OCI-LY7 (cell line): ENCODE results near the gene BAK1. TPM values are rescaled to one million over a fixed set of nuclear protein-coding genes. Genes with fewer than 3 reads are reported as not detected.

ENCODE experiments used
- BruUV-seq: library from RNA; stranded (reverse); fragments of 400-500 nt; replicated peaks from 2 replicates; lab custom pipeline; 2021; lab: Mats Ljungman, UMichigan
- CTCF ChIA-PET: fragments of 300-600 bp; sonication (Branson Sonifier 250); formaldehyde crosslinking; loops from one replicate; lab custom pipeline; 2022; ENCODE audit warnings: antibody characterized with exemption; ENCODE audit not compliant: unreplicated experiment; lab: Charles Lee
- POLR2A ChIA-PET: fragments of 300-600 bp; sonication (Branson Sonifier 250); formaldehyde crosslinking; loops from one replicate; lab custom pipeline; 2022; ENCODE audit warnings: antibody characterized with exemption; lab: Charles Lee
- DNase-seq: peaks from one replicate; pipeline ENCODE4 v3.0.0-alpha.2; 2015; ENCODE audit warnings: low spot score
- H2AFZ ChIP-seq: fragments of 200-600 bp; sonication (generic), shearing (Covaris generic); 2 replicates; pipeline ENCODE4 v1.6.1; 2014; ENCODE audit warnings: mild to moderate bottlenecking, antibody characterized with exemption, low read length, moderate library complexity
- H3K27ac ChIP-seq: fragments of 200-600 bp; sonication (generic); 2 replicates; pipeline ENCODE4 v1.5.1; 2014; ENCODE audit warnings: mixed run types, low read depth, mild to moderate bottlenecking, moderate library complexity, low read length, inconsistent platforms; ENCODE audit not compliant: poor library complexity, severe bottlenecking
- H3K36me3 ChIP-seq: fragments of 200-600 bp; sonication (generic); 2 replicates; pipeline ENCODE4 v1.6.1; 2014; ENCODE audit warnings: mild to moderate bottlenecking, antibody characterized with exemption, low read length, moderate library complexity, mixed read lengths; ENCODE audit not compliant: insufficient read depth
- H3K4me1 ChIP-seq: fragments of 200-600 bp; sonication (generic); 2 replicates; pipeline ENCODE4 v1.5.1; 2014; ENCODE audit warnings: mild to moderate bottlenecking, low read length; ENCODE audit not compliant: insufficient read depth, poor library complexity, severe bottlenecking
- H3K4me2 ChIP-seq: fragments of 200-600 bp; sonication (generic); 2 replicates; pipeline ENCODE4 v1.6.1; 2014; ENCODE audit warnings: mild to moderate bottlenecking, low read length
- H3K4me3 ChIP-seq: fragments of 200-600 bp; sonication (generic); 2 replicates; pipeline ENCODE4 v1.5.1; 2014; ENCODE audit warnings: mild to moderate bottlenecking, low read depth, low read length; ENCODE audit not compliant: poor library complexity, severe bottlenecking
- H3K79me2 ChIP-seq: fragments of 200-600 bp; sonication (generic); 2 replicates; pipeline ENCODE4 v1.6.1; 2016; ENCODE audit warnings: low read depth, mild to moderate bottlenecking, low read length, moderate library complexity, mixed read lengths; ENCODE audit not compliant: insufficient read depth
- H3K9me2 ChIP-seq: fragments of 200-600 bp; sonication (generic); 2 replicates; pipeline ENCODE4 v1.6.1; 2016; ENCODE audit warnings: mild to moderate bottlenecking, low read length, mixed read lengths; ENCODE audit not compliant: insufficient read depth
- H3K9me3 ChIP-seq: fragments of 200-600 bp; sonication (generic); 2 replicates; pipeline ENCODE4 v1.6.1; 2014; ENCODE audit warnings: mild to moderate bottlenecking, mixed run types, low read length, mixed read lengths
- H4K20me1 ChIP-seq: fragments of 200-600 bp; sonication (generic); 2 replicates; pipeline ENCODE4 v1.6.1; 2014; ENCODE audit warnings: mild to moderate bottlenecking, antibody characterized with exemption, low read length, moderate library complexity, mixed read lengths; ENCODE audit not compliant: insufficient read depth
- EZH2phosphoT487 ChIP-seq: fragments of 200-600 bp; sonication (generic); IDR thresholded peaks from 2 replicates; pipeline ENCODE4 v1.6.1; 2018; ENCODE audit warnings: low read depth, borderline replicate concordance, mild to moderate bottlenecking, mixed run types, antibody characterized with exemption, low read length, moderate library complexity, mixed read lengths
- intact Hi-C: fragments of 100-400 bp; cut with micrococcal nuclease; formaldehyde crosslinking; loops from one replicate; pipeline ENCODE4 v1.10.0; 2022; ENCODE audit not compliant: unreplicated experiment
- total RNA-seq, 2 experiments: library from RNA; depleted of rRNA in 1 of 2; stranded (reverse); fragments of >200 nt in 1 of 2; shearing (Covaris generic) in 1 of 2; gene quantifications; 2 replicates each; pipeline ENCODE4 v1.2.3, GENCODE V29; 2014 to 2022
- TF ChIP-seq, protein P1 (sequence below): fragments of 200-600 bp; sonication (generic); conservative IDR thresholded peaks from 2 replicates; pipeline ENCODE4 v1.5.1; 2014; ENCODE audit warnings: mild to moderate bottlenecking, antibody characterized with exemption, low read length, moderate library complexity, mixed read lengths

Gene BAK1
- total RNA-seq, 2 experiments from 2014 or later = 13.9 to 33.8 TPM

DNA sequence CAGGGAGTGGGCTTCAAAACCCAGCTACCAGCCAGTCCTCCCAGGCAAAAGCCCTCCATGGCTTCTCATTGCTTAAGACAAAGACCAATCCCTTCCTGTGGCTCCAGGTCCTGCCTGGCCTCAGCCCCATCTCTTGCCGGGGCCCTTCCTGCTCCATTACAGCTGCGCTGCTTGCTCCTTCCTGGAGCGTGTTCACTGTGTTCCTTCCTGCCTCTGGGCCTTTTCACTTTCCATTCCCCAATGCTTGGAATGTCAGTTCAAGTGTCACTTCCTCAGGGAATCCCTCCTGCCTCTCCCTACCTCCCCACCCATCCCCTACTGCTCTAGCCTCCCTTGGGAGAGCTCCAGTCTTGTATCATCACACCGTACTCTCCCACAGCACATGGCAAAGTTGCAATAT is 30.0 kb upstream of the BAK1 start:
- ChIA-PET CTCF (interaction anchor here (0.8 kb wide), 1 partner anchor 20 kb away, joined by 3 read pairs; no protein-coding TSS in a partner anchor), POLR2A (no interaction called here)
- no peaks in the 10 kb centered on the region for H3K9me2 ChIP-seq
- TF ChIP-seq, protein P1, sequence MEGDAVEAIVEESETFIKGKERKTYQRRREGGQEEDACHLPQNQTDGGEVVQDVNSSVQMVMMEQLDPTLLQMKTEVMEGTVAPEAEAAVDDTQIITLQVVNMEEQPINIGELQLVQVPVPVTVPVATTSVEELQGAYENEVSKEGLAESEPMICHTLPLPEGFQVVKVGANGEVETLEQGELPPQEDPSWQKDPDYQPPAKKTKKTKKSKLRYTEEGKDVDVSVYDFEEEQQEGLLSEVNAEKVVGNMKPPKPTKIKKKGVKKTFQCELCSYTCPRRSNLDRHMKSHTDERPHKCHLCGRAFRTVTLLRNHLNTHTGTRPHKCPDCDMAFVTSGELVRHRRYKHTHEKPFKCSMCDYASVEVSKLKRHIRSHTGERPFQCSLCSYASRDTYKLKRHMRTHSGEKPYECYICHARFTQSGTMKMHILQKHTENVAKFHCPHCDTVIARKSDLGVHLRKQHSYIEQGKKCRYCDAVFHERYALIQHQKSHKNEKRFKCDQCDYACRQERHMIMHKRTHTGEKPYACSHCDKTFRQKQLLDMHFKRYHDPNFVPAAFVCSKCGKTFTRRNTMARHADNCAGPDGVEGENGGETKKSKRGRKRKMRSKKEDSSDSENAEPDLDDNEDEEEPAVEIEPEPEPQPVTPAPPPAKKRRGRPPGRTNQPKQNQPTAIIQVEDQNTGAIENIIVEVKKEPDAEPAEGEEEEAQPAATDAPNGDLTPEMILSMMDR = no peak
- TF ChIP-seq EZH2phosphoT487 = no peak
- H3K36me3 ChIP-seq = no peaks in the 10 kb centered on the region
- no peak overlapping the region for H3K4me3 ChIP-seq
- BruUV-seq = no TSS peak
- H3K79me2 ChIP-seq = no peaks in the 10 kb centered on the region
- H4K20me1 ChIP-seq = no peaks in the 10 kb centered on the region
- H3K9me3 ChIP-seq = no peaks in the 10 kb centered on the region
- DNase-seq = no peak
- intact Hi-C loops = no loop called here
- H2AFZ ChIP-seq = peak overlapping the region; percentile 40; the same call in 1 of the 2 replicates
- peak overlapping the region; percentile 13 for H3K27ac ChIP-seq
- peaks cover 20% of the 10 kb centered on the region for H3K4me1 ChIP-seq
- H3K4me2 ChIP-seq = peak overlapping the region; percentile 55

DNA sequence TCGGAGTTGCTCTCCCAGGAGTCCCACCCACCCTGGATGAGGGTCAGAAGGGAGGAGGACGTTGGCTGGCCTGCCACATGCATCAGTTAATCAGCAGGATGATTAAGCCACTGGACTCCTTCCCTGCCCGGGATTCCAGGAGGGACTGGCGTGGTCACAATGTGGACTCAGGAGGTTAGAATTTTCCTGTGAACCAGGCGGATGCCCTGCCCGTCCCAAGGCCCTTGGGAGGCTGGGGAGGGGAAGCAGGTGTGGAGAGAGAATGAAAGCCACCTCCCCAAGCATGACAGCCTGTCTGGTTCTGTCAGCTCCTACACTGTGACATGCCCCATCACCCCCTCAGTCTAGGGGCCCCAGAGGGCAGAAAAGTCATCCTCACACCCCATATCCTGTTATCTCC is 29.5 kb upstream of the BAK1 start:
- BruUV-seq = no TSS peak
- Histone ChIP-seq H4K20me1 (no peaks in the 10 kb centered on the region), H3K4me3 (no peak overlapping the region), H3K27ac (peak overlapping the region; percentile 13), H3K9me2 (no peaks in the 10 kb centered on the region), H3K4me1 (peaks cover 20% of the 10 kb centered on the region), H3K9me3 (no peaks in the 10 kb centered on the region), H2AFZ (peak overlapping the region; percentile 40; the same call in 1 of the 2 replicates), H3K79me2 (no peaks in the 10 kb centered on the region), H3K4me2 (peak overlapping the region; percentile 55), H3K36me3 (no peaks in the 10 kb centered on the region)
- POLR2A ChIA-PET = no interaction called here
- intact Hi-C loops = no loop called here
- TF ChIP-seq EZH2phosphoT487 = no peak
- TF ChIP-seq, protein P1 = no peak
- peak; percentile 41 for DNase-seq
- CTCF ChIA-PET = interaction anchor here (0.5 to 0.8 kb wide), 2 partner anchors 20 to 33 kb away, joined by 3 read pairs; no protein-coding TSS in a partner anchor

DNA sequence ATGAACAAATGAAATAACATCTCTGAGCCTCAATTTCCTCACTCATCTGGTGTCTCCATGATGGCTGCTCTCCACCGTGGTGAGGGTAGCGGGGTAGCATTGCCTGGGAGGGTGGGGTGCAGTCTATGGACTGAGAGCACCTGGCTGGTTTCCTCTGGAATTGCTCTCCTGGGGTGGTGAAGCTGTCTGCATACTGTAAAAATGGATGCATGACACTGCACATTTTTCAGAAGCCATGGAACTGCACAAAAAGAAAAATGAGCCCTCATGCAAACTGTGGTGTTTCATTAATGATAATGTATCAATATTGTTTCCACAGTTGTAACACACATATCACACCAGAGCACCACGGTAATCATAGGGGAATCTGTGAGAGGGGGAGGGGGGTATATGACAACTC is 28.9 kb upstream of the BAK1 start:
- Histone ChIP-seq H3K9me3 (no peaks in the 10 kb centered on the region), H3K79me2 (no peaks in the 10 kb centered on the region), H3K27ac (no peak overlapping the region), H3K4me1 (peaks cover 20% of the 10 kb centered on the region), H3K4me3 (no peak overlapping the region), H4K20me1 (no peaks in the 10 kb centered on the region), H2AFZ (peak overlapping the region; percentile 40; the same call in 1 of the 2 replicates), H3K36me3 (no peaks in the 10 kb centered on the region), H3K4me2 (peak overlapping the region; percentile 55), H3K9me2 (no peaks in the 10 kb centered on the region)
- ChIA-PET POLR2A (no interaction called here), CTCF (interaction anchor here (0.5 to 2.3 kb wide), 2 partner anchors 19 to 34 kb away, joined by 3 to 24 read pairs; no protein-coding TSS in a partner anchor)
- intact Hi-C loops = no loop called here
- BruUV-seq = no TSS peak
- TF ChIP-seq EZH2phosphoT487 = no peak
- TF ChIP-seq, protein P1 = no peak
- DNase-seq = no peak
